Measurements from ENCODE around the gene SEL1L. TPM values are rescaled to one million over a fixed set of nuclear protein-coding genes. Genes with fewer than 3 reads are reported as not detected.
"Not testable (repeated sequence)": the region's sequence is repeated elsewhere in the genome, so short reads cannot be mapped to it uniquely, and the experiment has no call there.

Gene SEL1L
- total RNA-seq, 1 experiment from 2014 or later: 116 TPM

- BruUV-seq (replicated peaks): no TSS peak
- H3K36me3 ChIP-seq (ENCODE audit: control insufficient read depth, insufficient read depth, low read length): no peaks in the 10 kb centered on the region; the same call in 1 of the 2 replicates
- no peaks in the 10 kb centered on the region for H3K27me3 ChIP-seq (replicated peaks; ENCODE audit: control insufficient read depth, insufficient read depth, low read length)
- H3K4me3 Mint-ChIP-seq (ENCODE audit: unreplicated experiment): no peak overlapping the region
- H3K4me3 ChIP-seq (ENCODE audit: low read depth, low read length): no peak overlapping the region
- H3K9me3 ChIP-seq: no peaks in the 10 kb centered on the region
- no peaks in the 10 kb centered on the region for H3K9me3 Mint-ChIP-seq (ENCODE audit: unreplicated experiment)
- POLR2A ChIA-PET: no interaction called here
- CTCF ChIA-PET: no interaction called here
- H3K4me1 ChIP-seq: no peaks in the 10 kb centered on the region
- H3K27me3 Mint-ChIP-seq (ENCODE audit: insufficient read depth, unreplicated experiment): no peaks in the 10 kb centered on the region
- DNase-seq: no peak
- peaks cover 15% of the 10 kb centered on the region for H3K36me3 Mint-ChIP-seq (ENCODE audit: insufficient read depth, unreplicated experiment)
- H3K4me1 Mint-ChIP-seq (ENCODE audit: low read depth, unreplicated experiment): no peaks in the 10 kb centered on the region
- H3K27ac Mint-ChIP-seq (ENCODE audit: unreplicated experiment): no peak overlapping the region
- intact Hi-C loops (cut with micrococcal nuclease; ENCODE audit: unreplicated experiment): no loop called here
- TF ChIP-seq CTCF (IDR thresholded peaks at IDR 0.05; ENCODE audit: insufficient read depth in 1 of 2, low read depth in 1 of 2, low read length in 1 of 2, severe bottlenecking in 1 of 2, unreplicated experiment in 1 of 2): no peak
These were observed 61.4 kb downstream of the SEL1L start for GRCh38 chr14:81472096-81472800.

DNA sequence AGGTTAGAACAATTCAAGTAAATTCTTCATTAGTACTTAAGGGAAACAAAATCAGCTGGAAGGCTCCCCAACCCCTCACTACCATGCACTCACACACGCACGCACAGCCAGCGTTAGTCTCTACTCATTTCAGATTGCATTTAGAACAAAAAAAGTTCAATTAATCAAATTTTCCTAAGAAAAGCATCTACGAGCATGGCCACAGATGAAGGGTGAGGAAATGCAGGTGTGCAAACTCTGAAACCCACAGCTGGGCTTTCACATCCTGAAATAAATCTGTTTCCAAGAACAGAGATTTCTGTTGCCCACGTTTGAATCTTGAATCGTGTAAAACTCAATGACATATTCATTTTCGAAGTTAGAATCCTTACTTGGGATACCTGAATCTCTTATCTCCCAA, 62.6 kb downstream of the SEL1L start:
- H3K4me3 ChIP-seq (ENCODE audit: low read depth, low read length): no peak overlapping the region
- H3K4me1 ChIP-seq: no peaks in the 10 kb centered on the region
- TF ChIP-seq CTCF (IDR thresholded peaks at IDR 0.05; ENCODE audit: insufficient read depth in 1 of 2, low read depth in 1 of 2, low read length in 1 of 2, severe bottlenecking in 1 of 2, unreplicated experiment in 1 of 2): no peak
- no peak overlapping the region for H3K27ac Mint-ChIP-seq (ENCODE audit: unreplicated experiment)
- H3K4me1 Mint-ChIP-seq (ENCODE audit: low read depth, unreplicated experiment): no peaks in the 10 kb centered on the region
- H3K27me3 Mint-ChIP-seq (ENCODE audit: insufficient read depth, unreplicated experiment): no peaks in the 10 kb centered on the region
- intact Hi-C loops (cut with micrococcal nuclease; ENCODE audit: unreplicated experiment): no loop called here
- peaks cover 14% of the 10 kb centered on the region for H3K36me3 Mint-ChIP-seq (ENCODE audit: insufficient read depth, unreplicated experiment)
- no TSS peak for BruUV-seq (replicated peaks)
- DNase-seq: no peak
- no peaks in the 10 kb centered on the region; the same call in 1 of the 2 replicates for H3K36me3 ChIP-seq (ENCODE audit: control insufficient read depth, insufficient read depth, low read length)
- CTCF ChIA-PET: no interaction called here
- no peaks in the 10 kb centered on the region for H3K9me3 ChIP-seq
- H3K27me3 ChIP-seq (replicated peaks; ENCODE audit: control insufficient read depth, insufficient read depth, low read length): no peaks in the 10 kb centered on the region
- POLR2A ChIA-PET: no interaction called here
- no peak overlapping the region for H3K4me3 Mint-ChIP-seq (ENCODE audit: unreplicated experiment)
- H3K9me3 Mint-ChIP-seq (ENCODE audit: unreplicated experiment): no peaks in the 10 kb centered on the region

DNA sequence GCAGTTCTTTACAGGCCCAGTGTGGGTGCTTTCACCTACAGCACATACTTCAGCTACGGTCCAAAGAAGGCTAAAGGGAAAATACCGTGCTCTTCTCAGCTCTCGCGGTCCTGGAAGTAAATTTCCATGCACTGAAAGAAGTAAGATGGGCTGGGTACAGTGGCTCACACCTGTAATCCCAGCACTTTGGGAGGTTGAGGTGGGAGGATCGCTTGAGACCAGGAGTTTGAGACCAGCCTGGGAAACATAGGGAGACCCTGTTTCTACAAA, 63.2 kb downstream of the SEL1L start:
- CTCF ChIA-PET: not testable (repeated sequence)

GRCh38 chr14:81466854-81467253, 66.8 kb downstream of the SEL1L start:
- Mint-ChIP-seq H3K9me3 (ENCODE audit: unreplicated experiment) (no peaks in the 10 kb centered on the region), H3K27ac (ENCODE audit: unreplicated experiment) (no peak overlapping the region), H3K27me3 (ENCODE audit: insufficient read depth, unreplicated experiment) (no peaks in the 10 kb centered on the region), H3K4me3 (ENCODE audit: unreplicated experiment) (no peak overlapping the region), H3K36me3 (ENCODE audit: insufficient read depth, unreplicated experiment) (no peaks in the 10 kb centered on the region), H3K4me1 (ENCODE audit: low read depth, unreplicated experiment) (no peaks in the 10 kb centered on the region)
- Histone ChIP-seq H3K9me3 (no peaks in the 10 kb centered on the region), H3K4me3 (ENCODE audit: low read depth, low read length) (no peak overlapping the region), H3K4me1 (no peaks in the 10 kb centered on the region), H3K36me3 (ENCODE audit: control insufficient read depth, insufficient read depth, low read length) (no peaks in the 10 kb centered on the region), H3K27me3 (replicated peaks; ENCODE audit: control insufficient read depth, insufficient read depth, low read length) (no peaks in the 10 kb centered on the region)
- TF ChIP-seq CTCF (IDR thresholded peaks at IDR 0.05; ENCODE audit: insufficient read depth in 1 of 2, low read depth in 1 of 2, low read length in 1 of 2, severe bottlenecking in 1 of 2, unreplicated experiment in 1 of 2): no peak
- ChIA-PET CTCF (no interaction called here), POLR2A (no interaction called here)
- BruUV-seq (replicated peaks): no TSS peak
- intact Hi-C loops (cut with micrococcal nuclease; ENCODE audit: unreplicated experiment): loop anchor here (10.0 kb wide), 1 partner anchor 512 kb away; the partner anchor contains the start of gene TSHR
- DNase-seq: no peak

More for the DNA sequence above, 63.2 kb downstream of the SEL1L start:
- H3K9me3 Mint-ChIP-seq (ENCODE audit: unreplicated experiment); H3K27me3 Mint-ChIP-seq (ENCODE audit: insufficient read depth, unreplicated experiment); BruUV-seq (replicated peaks); H3K4me3 Mint-ChIP-seq (ENCODE audit: unreplicated experiment); H3K27ac Mint-ChIP-seq (ENCODE audit: unreplicated experiment); H3K27me3 ChIP-seq (replicated peaks; ENCODE audit: control insufficient read depth, insufficient read depth, low read length); intact Hi-C loops (cut with micrococcal nuclease; ENCODE audit: unreplicated experiment); DNase-seq; H3K4me3 ChIP-seq (ENCODE audit: low read depth, low read length); H3K9me3 ChIP-seq; H3K4me1 ChIP-seq; H3K36me3 ChIP-seq (ENCODE audit: control insufficient read depth, insufficient read depth, low read length); POLR2A ChIA-PET; H3K4me1 Mint-ChIP-seq (ENCODE audit: low read depth, unreplicated experiment): not testable (repeated sequence)
- peaks cover 11% of the 10 kb centered on the region for H3K36me3 Mint-ChIP-seq (ENCODE audit: insufficient read depth, unreplicated experiment)
